Endometrial microvascular endothelial cells (primary cell): Measurements from ENCODE around the gene BCKDHB. TPM values are rescaled to one million over a fixed set of nuclear protein-coding genes. Genes with fewer than 3 reads are reported as not detected.
"Not testable (repeated sequence)": the region's sequence is repeated elsewhere in the genome, so short reads cannot be mapped to it uniquely, and the experiment has no call there.

Experiments
- in situ Hi-C: cut with HindIII; loops from 2 replicates; pipeline ENCODE4 v1.10.0; 2017; ENCODE audit warnings: low sequenced_read_pairs, low pct_unique_long_range_greater_than_20kb; ENCODE audit errors: inconsistent ontology term
- total RNA-seq: library from RNA; depleted of rRNA; stranded (reverse); fragments of >200 nt; gene quantifications from one replicate; pipeline ENCODE4 v1.2.3, GENCODE V29; 2015; ENCODE audit errors: inconsistent ontology term

BCKDHB gene
- total RNA-seq = 11.3 TPM

- in situ Hi-C loops = no loop called here
Observed at GRCh38 chr6:80106418-80107235, at the start of gene BCKDHB. TSS of gene BCKDHB (plus strand) at chr6:80106671. CDS start at chr6:80106694, 23 bp downstream.

- in situ Hi-C loops = no loop called here
Observed at GRCh38 chr6:80060774-80061173, 45.7 kb upstream of the BCKDHB start.

- in situ Hi-C loops = not testable (repeated sequence)
Observed at GRCh38 chr6:80068146-80068545, 38.3 kb upstream of the BCKDHB start.

- in situ Hi-C loops = not testable (repeated sequence)
Observed at GRCh38 chr6:80070431-80070830, 36.0 kb upstream of the BCKDHB start.

GRCh38 chr6:80077067-80077466 is 29.4 kb upstream of the BCKDHB start:
- in situ Hi-C loops = no loop called here

- in situ Hi-C loops = no loop called here
Observed at GRCh38 chr6:80088637-80089036, 17.8 kb upstream of the BCKDHB start.

GRCh38 chr6:80091506-80091905 is 15.0 kb upstream of the BCKDHB start:
- in situ Hi-C loops = no loop called here

GRCh38 chr6:80094017-80094416 is 12.5 kb upstream of the BCKDHB start:
- in situ Hi-C loops = no loop called here

GRCh38 chr6:80095600-80095999 is 10.9 kb upstream of the BCKDHB start:
- in situ Hi-C loops = no loop called here

- in situ Hi-C loops = no loop called here
Observed at GRCh38 chr6:80098392-80098791, 8.1 kb upstream of the BCKDHB start.

GRCh38 chr6:80104520-80104919 is 2.0 kb upstream of the BCKDHB start:
- in situ Hi-C loops = no loop called here

GRCh38 chr6:80105972-80106417 is 476 bp upstream of the BCKDHB start:
- in situ Hi-C loops = no loop called here

- in situ Hi-C loops = not testable (repeated sequence)
Observed at GRCh38 chr6:80122576-80122975, 16.1 kb downstream of the BCKDHB start.

GRCh38 chr6:80126657-80127345 is 20.3 kb downstream of the BCKDHB start:
- in situ Hi-C loops = no loop called here

GRCh38 chr6:80129485-80129884 is 23.0 kb downstream of the BCKDHB start:
- in situ Hi-C loops = no loop called here

GRCh38 chr6:80133020-80133419 is 26.5 kb downstream of the BCKDHB start:
- in situ Hi-C loops = no loop called here

- in situ Hi-C loops = no loop called here
Observed at GRCh38 chr6:80134065-80134464, 27.6 kb downstream of the BCKDHB start.

- in situ Hi-C loops = no loop called here
Observed at GRCh38 chr6:80142586-80142985, 36.1 kb downstream of the BCKDHB start.

- in situ Hi-C loops = no loop called here
Observed at GRCh38 chr6:80143419-80143937, 37.0 kb downstream of the BCKDHB start.

- in situ Hi-C loops = no loop called here
Observed at GRCh38 chr6:80144753-80145315, 38.4 kb downstream of the BCKDHB start.
